PC-3 (cell line): ENCODE results near the gene CDH22. TPM values are rescaled to one million over a fixed set of nuclear protein-coding genes. Genes with fewer than 3 reads are reported as not detected.

Experiments
- ATAC-seq: fragments of 200-7000 bp; cut with Tn5 transposase; 2 replicates; pipeline ENCODE4 v1.9.1; 2020; ENCODE audit warnings: mild to moderate bottlenecking, moderate library complexity
- BruUV-seq: library from RNA; stranded (reverse); fragments of 400-500 nt; replicated peaks from 2 replicates; lab custom pipeline; 2021; lab: Mats Ljungman, UMichigan
- CTCF ChIA-PET: fragments of 300-600 bp; sonication (Branson Sonifier 250); formaldehyde crosslinking; loops from one replicate; lab custom pipeline; 2022; ENCODE audit warnings: antibody characterized with exemption; lab: Charles Lee
- POLR2A ChIA-PET: fragments of 300-600 bp; sonication (Branson Sonifier 250); formaldehyde crosslinking; loops from one replicate; lab custom pipeline; 2022; ENCODE audit warnings: antibody characterized with exemption; ENCODE audit not compliant: unreplicated experiment; lab: Charles Lee
- DNase-seq: peaks from one replicate; pipeline ENCODE4 v3.0.0-alpha.2; 2015
- H2AFZ ChIP-seq: fragments of 300-600 bp; sonication (generic); 2 replicates; pipeline ENCODE4 v1.6.0; 2016; ENCODE audit warnings: antibody characterized with exemption, low read length
- H3F3A ChIP-seq: fragments of 300-600 bp; sonication (generic); one replicate; pipeline ENCODE4 v1.6.0; 2017; ENCODE audit warnings: antibody characterized with exemption, low read length, control low read depth, mild to moderate bottlenecking; ENCODE audit not compliant: unreplicated experiment
- H3K27ac ChIP-seq: fragments of 300-600 bp; sonication (generic); 2 replicates; pipeline ENCODE4 v1.5.1; 2016; ENCODE audit warnings: mild to moderate bottlenecking, low read length
- H3K27me3 ChIP-seq: fragments of 300-600 bp; sonication (generic); 2 replicates; pipeline ENCODE4 v1.6.1; 2016; ENCODE audit warnings: low read length, mixed read lengths
- H3K36me3 ChIP-seq: fragments of 300-600 bp; sonication (generic); 2 replicates; pipeline ENCODE4 v1.6.1; 2016; ENCODE audit warnings: low read depth, mixed run types, low read length, mixed read lengths
- H3K4me1 ChIP-seq: fragments of 300-600 bp; sonication (generic); 2 replicates; pipeline ENCODE4 v1.5.1; 2016; ENCODE audit warnings: low read length; ENCODE audit not compliant: insufficient read depth
- H3K4me2 ChIP-seq: fragments of 300-600 bp; sonication (generic); 2 replicates; pipeline ENCODE4 v1.6.0; 2016; ENCODE audit warnings: low read length
- H3K4me3 ChIP-seq: fragments of 300-600 bp; sonication (generic); 2 replicates; pipeline ENCODE4 v1.5.1; 2016; ENCODE audit warnings: mild to moderate bottlenecking, low read length, mixed read lengths
- H3K79me2 ChIP-seq: fragments of 300-600 bp; sonication (generic); 2 replicates; pipeline ENCODE4 v1.6.1; 2017; ENCODE audit warnings: low read length, mixed read lengths
- H3K9ac ChIP-seq: fragments of 300-600 bp; sonication (generic); 2 replicates; pipeline ENCODE4 v1.6.0; 2016; ENCODE audit warnings: mild to moderate bottlenecking, low read length
- H3K9me2 ChIP-seq: fragments of 300-600 bp; sonication (generic); replicated peaks from 2 replicates; pipeline ENCODE4 v1.6.1; 2016; ENCODE audit warnings: mixed run types, low read length, mixed read lengths
- H3K9me3 ChIP-seq: fragments of 300-600 bp; sonication (generic); 2 replicates; pipeline ENCODE4 v1.6.1; 2016; ENCODE audit warnings: low read length, mixed read lengths
- H4K20me1 ChIP-seq: fragments of 300-600 bp; sonication (generic); 2 replicates; pipeline ENCODE4 v1.6.1; 2016; ENCODE audit warnings: low read length, mixed read lengths
- EZH2 ChIP-seq: fragments of 300-600 bp; sonication (generic); IDR thresholded peaks from one replicate; pipeline ENCODE4 v1.6.1; 2017; ENCODE audit warnings: antibody characterized with exemption, mild to moderate bottlenecking, low read length; ENCODE audit not compliant: unreplicated experiment
- EZH2phosphoT487 ChIP-seq: fragments of 300-600 bp; sonication (generic); IDR thresholded peaks from 2 replicates; pipeline ENCODE4 v1.6.1; 2018; ENCODE audit warnings: mild to moderate bottlenecking, antibody characterized with exemption, low read length, borderline replicate concordance
- intact Hi-C: fragments of 100-400 bp; cut with micrococcal nuclease; formaldehyde crosslinking; loops from 2 replicates; pipeline ENCODE4 v1.9.0; 2023
- total RNA-seq: library from RNA; depleted of rRNA; stranded (reverse); fragments of >200 nt; gene quantifications from 2 replicates; pipeline ENCODE4 v1.2.3, GENCODE V29; 2014
- TF ChIP-seq, protein P1 (sequence below): fragments of 300-600 bp; sonication (generic); conservative IDR thresholded peaks from 2 replicates; pipeline ENCODE4 v1.5.1; 2017; ENCODE audit warnings: antibody characterized with exemption, low read depth, mild to moderate bottlenecking, low read length

CDH22 gene
- total RNA-seq, 1 experiment from 2014 or later, result not detected

DNA sequence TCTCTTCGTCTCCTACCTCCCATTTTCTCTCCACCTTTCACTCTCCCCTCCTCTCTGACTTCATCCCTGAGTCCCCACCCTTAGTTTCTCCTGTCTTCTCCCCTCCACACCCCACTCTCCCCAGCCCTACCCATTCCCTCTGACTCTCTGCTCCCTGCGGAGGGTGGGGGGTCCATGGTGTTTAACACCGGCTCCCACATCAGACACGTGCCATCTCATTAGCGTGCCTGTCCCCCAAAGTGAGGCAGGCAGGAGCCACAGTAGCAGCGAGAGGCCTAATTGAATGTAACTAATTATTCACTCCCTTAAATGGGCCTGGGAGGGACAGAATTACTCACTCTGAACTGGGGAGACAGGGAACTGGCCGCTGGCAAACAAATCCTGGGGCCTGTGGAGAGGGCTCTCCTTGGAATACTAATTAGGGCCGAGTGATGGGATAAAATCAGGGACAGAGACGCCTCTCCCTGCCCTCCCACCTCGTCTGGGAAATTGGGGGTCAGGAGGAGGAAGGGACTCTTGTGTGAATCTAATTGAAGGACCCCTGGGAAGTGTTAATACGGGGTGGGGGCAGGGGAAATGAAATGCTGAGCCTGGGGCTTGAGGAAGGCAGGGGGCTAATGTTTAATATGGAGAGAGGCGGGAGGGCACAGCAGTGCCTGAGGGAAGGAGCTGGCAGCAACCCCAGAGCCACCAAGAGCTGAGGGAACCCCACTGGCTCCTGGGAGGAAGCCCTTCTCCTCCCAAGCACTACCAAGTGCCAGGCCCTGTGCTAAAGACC is 172.3 kb downstream of the CDH22 start:
- Histone ChIP-seq H3K79me2 (no peaks in the 10 kb centered on the region), H3K9me3 (no peaks in the 10 kb centered on the region), H3K9ac (no peak overlapping the region), H3F3A (no peaks in the 10 kb centered on the region), H4K20me1 (no peaks in the 10 kb centered on the region), H3K4me2 (no peak overlapping the region), H2AFZ (no peak overlapping the region), H3K4me3 (no peak overlapping the region), H3K36me3 (no peaks in the 10 kb centered on the region), H3K27ac (no peak overlapping the region), H3K27me3 (peaks cover 54% of the 10 kb centered on the region), H3K9me2 (no peaks in the 10 kb centered on the region), H3K4me1 (no peaks in the 10 kb centered on the region)
- TF ChIP-seq EZH2phosphoT487, result no peak
- TF ChIP-seq EZH2, result no peak
- TF ChIP-seq, protein P1, sequence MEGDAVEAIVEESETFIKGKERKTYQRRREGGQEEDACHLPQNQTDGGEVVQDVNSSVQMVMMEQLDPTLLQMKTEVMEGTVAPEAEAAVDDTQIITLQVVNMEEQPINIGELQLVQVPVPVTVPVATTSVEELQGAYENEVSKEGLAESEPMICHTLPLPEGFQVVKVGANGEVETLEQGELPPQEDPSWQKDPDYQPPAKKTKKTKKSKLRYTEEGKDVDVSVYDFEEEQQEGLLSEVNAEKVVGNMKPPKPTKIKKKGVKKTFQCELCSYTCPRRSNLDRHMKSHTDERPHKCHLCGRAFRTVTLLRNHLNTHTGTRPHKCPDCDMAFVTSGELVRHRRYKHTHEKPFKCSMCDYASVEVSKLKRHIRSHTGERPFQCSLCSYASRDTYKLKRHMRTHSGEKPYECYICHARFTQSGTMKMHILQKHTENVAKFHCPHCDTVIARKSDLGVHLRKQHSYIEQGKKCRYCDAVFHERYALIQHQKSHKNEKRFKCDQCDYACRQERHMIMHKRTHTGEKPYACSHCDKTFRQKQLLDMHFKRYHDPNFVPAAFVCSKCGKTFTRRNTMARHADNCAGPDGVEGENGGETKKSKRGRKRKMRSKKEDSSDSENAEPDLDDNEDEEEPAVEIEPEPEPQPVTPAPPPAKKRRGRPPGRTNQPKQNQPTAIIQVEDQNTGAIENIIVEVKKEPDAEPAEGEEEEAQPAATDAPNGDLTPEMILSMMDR, result no peak
- ATAC-seq (no peak), DNase-seq (no peak)
- ChIA-PET CTCF (no interaction called here), POLR2A (no interaction called here)
- BruUV-seq, result no TSS peak
- intact Hi-C loops, result no loop called here

DNA sequence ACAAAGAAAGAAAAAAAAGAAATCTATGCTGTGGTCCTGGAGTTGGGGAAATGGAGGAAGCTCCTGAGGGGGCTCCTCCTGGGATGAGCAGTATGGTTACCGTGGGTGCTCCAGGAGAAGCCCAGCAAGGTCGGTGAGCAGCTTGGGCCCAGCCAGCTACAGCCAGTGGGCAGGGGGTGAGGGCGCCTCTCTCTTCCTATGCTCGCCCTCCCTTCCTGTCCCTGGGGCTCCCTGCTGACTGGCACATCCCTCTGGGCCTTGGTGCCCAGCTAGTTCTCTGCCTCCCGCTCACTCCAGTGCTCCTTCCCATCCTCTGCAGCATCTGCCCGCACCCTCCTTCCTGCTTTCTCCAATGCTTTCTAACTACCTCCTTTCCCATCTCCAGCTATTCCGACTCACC is 173.6 kb downstream of the CDH22 start:
- no peaks in the 10 kb centered on the region for H3F3A ChIP-seq
- ChIA-PET POLR2A (no interaction called here), CTCF (no interaction called here)
- H3K36me3 ChIP-seq, result no peaks in the 10 kb centered on the region
- H2AFZ ChIP-seq, result no peak overlapping the region
- no peaks in the 10 kb centered on the region for H3K79me2 ChIP-seq
- intact Hi-C loops, result loop anchor here (5.0 kb wide), 3 partner anchors 178 to 353 kb away; no protein-coding TSS in a partner anchor
- peaks cover 53% of the 10 kb centered on the region for H3K27me3 ChIP-seq
- no peak overlapping the region for H3K9ac ChIP-seq
- H4K20me1 ChIP-seq, result no peaks in the 10 kb centered on the region
- DNase-seq, result no peak
- H3K27ac ChIP-seq, result no peak overlapping the region
- TF ChIP-seq EZH2 (no peak), EZH2phosphoT487 (no peak)
- TF ChIP-seq, protein P1, result no peak
- no peaks in the 10 kb centered on the region for H3K4me1 ChIP-seq
- no peak for ATAC-seq
- H3K9me2 ChIP-seq, result no peaks in the 10 kb centered on the region
- no peaks in the 10 kb centered on the region for H3K9me3 ChIP-seq
- no peak overlapping the region for H3K4me2 ChIP-seq
- no TSS peak for BruUV-seq
- H3K4me3 ChIP-seq, result no peak overlapping the region
